ENCODE measurements around the gene SPSB1.

Gene SPSB1

DNA sequence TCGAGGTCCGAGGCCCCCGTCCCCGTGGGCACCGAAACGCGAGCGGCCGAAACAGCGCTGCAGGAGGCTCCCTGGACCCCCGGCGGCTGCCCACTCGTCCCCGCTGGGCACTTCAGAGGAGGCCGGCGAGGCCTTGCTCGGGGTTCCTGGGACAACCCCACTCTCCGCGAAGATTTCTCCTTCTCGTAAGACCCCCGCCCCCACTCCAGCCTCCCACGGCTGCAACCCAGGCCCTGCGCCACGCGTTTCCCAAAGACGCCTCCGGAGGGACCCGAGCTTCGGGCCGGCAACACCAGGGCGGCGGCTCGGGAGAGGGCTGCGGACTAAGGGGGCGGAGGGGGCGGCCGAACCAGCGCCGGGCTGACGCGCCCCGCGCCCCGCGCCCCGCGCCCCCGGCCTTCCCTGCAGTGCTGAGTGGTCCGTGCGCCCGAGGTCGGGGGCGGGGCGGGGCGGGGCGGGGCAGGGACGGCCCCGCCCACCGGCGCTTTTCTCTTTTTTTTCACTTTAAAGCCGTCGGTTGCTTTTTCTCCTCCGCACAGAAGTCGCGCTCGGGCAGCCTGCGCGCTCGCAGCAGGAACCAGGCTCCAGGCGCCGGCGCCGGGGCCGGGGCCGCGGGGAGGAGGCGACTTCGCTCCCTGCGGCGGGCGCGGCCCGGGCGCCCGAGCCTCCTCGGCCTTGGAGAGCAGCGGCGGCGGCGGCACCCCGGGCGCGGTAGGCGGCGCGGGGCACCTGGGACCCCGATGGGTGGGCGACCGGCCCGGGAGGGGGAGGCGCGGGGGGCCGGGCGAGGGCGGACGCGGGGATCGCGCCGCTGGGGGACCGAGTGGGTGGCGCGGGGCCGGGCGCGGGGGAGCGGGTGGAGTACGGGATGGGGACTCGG lies at the start of gene SPSB1:
TSS of gene SPSB1 (plus strand) at position 534 of the 880 bp plus-strand sequence. CDS start 62,998 bp downstream, outside the sequence.
- H3K4me1 Mint-ChIP-seq = no peaks in the 10 kb centered on the region
- peaks cover 4% of the 10 kb centered on the region for H3K9me3 Mint-ChIP-seq
- H3K27ac Mint-ChIP-seq = no peak within 1 kb of the TSS
- ATAC-seq = peak; percentile 77
- H3K4me3 Mint-ChIP-seq = peak within 1 kb of the TSS; percentile 57
- no peaks in the 10 kb centered on the region for H3K36me3 Mint-ChIP-seq
- no peaks in the 10 kb centered on the region for H3K27me3 Mint-ChIP-seq

DNA sequence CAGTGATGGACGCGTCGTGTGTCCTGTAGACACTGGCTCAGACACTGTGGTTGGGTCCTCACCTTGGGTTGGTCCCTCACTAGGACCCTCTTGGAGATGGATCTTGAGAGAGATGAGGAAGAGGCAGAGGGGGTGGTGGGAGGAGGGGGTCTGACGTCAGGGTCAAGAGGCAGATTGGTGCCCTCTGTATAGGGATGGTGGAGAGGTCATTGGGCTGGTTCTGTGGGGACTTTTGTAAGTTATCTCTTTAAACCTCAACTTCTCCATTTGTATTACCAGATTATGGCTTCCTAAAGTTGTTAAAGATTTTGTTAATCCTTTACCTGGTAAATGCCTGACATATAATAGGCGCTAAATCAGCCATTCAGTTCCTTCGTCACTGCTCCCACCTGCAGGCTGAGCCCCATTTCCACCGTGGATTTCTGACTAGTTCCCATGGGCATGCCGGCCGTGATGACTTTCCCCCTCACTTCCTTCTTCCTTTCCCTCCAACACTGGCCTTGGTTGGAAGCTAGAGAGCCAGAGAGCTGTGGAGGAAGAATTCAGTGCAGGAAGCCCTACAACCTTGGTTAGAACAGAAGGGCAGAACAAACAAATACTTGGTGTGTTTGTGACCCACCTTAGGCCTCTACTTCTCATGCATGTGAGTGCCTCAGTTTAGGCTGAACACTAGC lies 49.5 kb upstream of the SPSB1 start:
- Mint-ChIP-seq H3K9me3 (no peaks in the 10 kb centered on the region), H3K4me1 (peaks cover 49% of the 10 kb centered on the region), H3K4me3 (no peak overlapping the region), H3K36me3 (peaks cover 14% of the 10 kb centered on the region), H3K27me3 (no peaks in the 10 kb centered on the region), H3K27ac (peak overlapping the region; percentile 53)
- no peak for ATAC-seq

DNA sequence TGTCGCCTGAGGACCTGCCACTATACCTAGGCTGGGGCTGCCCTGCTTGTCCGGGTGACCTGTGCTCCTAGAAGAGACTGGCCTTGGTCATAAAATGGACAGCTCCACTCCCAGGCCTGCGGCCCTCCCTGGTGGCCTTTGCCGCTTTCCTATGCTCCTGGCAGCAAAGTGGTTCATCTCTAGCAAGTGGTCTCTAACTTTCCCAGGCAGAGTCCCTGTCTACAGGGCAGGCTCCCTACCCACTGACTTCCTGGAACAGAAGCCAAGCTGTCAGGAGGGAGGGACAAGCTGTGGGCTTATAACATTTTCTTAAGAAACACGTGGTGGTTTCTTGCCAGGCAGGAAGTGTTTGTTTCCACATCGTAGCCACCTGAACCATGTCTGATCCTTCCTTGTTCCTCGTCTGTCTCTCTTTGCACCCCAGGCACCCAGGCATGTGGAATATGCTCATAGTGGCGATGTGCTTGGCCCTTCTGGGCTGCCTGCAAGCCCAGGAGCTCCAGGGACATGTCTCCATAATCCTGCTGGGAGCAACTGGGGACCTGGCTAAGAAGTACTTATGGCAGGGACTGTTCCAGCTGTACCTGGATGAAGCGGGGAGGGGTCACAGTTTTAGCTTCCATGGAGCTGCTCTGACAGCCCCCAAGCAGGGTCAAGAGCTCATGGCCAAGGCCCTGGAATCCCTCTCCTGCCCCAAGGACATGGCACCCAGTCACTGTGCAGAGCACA lies 48.0 kb upstream of the SPSB1 start:
- Mint-ChIP-seq H3K36me3 (peaks cover 19% of the 10 kb centered on the region), H3K27me3 (no peaks in the 10 kb centered on the region), H3K4me3 (no peak overlapping the region), H3K9me3 (no peaks in the 10 kb centered on the region), H3K4me1 (peaks cover 34% of the 10 kb centered on the region), H3K27ac (peak overlapping the region; percentile 67)
- no peak for ATAC-seq

DNA sequence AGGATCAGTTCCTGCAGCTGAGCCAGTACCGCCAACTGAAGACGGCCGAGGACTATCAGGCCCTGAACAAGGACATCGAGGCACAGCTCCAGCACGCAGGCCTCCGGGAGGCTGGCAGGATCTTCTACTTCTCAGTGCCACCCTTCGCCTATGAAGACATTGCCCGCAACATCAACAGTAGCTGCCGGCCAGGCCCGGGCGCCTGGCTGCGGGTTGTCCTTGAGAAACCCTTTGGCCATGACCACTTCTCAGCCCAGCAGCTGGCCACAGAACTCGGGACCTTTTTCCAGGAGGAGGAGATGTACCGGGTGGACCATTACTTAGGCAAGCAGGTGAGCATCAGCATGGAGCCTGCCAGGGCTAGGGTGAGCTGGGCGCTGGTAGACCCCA lies 47.5 kb upstream of the SPSB1 start:
- Mint-ChIP-seq H3K36me3 (peaks cover 19% of the 10 kb centered on the region), H3K27ac (peak overlapping the region; percentile 67), H3K9me3 (no peaks in the 10 kb centered on the region), H3K4me3 (no peak overlapping the region), H3K27me3 (no peaks in the 10 kb centered on the region), H3K4me1 (peaks cover 29% of the 10 kb centered on the region)
- no peak for ATAC-seq

DNA sequence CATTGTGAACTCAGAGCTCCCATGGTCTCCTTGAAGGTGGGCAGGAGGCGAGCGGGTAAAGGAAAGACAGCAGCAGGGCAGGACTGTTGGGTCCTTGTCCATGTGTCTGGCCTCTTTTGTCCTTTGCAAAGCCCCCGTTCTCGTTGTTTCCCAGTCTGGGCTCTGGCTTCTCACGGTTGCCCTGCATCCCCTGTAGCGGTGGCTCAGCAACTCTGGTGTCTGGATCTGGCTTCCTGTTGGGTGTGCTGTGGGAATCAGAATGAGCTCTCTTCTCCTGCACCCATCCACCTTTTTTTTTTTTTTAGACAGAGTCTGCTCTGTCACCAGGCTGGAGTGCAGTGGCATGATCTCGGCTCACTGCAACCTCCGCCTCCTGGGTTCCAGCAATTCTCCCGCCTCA lies 47.0 kb upstream of the SPSB1 start:
- no peak for ATAC-seq
- H3K36me3 Mint-ChIP-seq = peaks cover 19% of the 10 kb centered on the region
- H3K27ac Mint-ChIP-seq = no peak overlapping the region
- H3K4me1 Mint-ChIP-seq = peaks cover 24% of the 10 kb centered on the region
- H3K4me3 Mint-ChIP-seq = no peak overlapping the region
- H3K27me3 Mint-ChIP-seq = no peaks in the 10 kb centered on the region
- no peaks in the 10 kb centered on the region for H3K9me3 Mint-ChIP-seq

DNA sequence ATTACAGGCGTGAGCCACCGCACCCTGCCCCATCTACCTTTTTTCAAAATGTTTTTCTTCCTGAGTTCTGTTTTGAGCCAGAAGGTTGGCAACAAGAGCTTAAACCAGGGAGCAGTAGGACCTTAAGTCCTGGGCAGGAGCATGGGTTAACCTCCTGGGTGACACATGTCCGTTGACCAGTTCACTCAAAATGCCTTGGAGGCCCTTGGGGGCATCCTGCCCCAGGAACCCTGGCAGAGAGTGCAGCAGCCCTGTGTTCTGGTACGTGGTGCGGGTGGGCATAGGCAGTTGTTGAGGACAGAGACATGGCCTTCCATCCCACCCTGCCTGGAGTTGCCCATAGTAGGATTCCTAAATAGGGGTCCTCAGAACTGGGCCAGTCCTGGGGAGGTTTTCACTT lies 46.5 kb upstream of the SPSB1 start:
- Mint-ChIP-seq H3K36me3 (peaks cover 19% of the 10 kb centered on the region), H3K27me3 (no peaks in the 10 kb centered on the region), H3K9me3 (no peaks in the 10 kb centered on the region), H3K27ac (no peak overlapping the region), H3K4me3 (no peak overlapping the region), H3K4me1 (peaks cover 23% of the 10 kb centered on the region)
- no peak for ATAC-seq

DNA sequence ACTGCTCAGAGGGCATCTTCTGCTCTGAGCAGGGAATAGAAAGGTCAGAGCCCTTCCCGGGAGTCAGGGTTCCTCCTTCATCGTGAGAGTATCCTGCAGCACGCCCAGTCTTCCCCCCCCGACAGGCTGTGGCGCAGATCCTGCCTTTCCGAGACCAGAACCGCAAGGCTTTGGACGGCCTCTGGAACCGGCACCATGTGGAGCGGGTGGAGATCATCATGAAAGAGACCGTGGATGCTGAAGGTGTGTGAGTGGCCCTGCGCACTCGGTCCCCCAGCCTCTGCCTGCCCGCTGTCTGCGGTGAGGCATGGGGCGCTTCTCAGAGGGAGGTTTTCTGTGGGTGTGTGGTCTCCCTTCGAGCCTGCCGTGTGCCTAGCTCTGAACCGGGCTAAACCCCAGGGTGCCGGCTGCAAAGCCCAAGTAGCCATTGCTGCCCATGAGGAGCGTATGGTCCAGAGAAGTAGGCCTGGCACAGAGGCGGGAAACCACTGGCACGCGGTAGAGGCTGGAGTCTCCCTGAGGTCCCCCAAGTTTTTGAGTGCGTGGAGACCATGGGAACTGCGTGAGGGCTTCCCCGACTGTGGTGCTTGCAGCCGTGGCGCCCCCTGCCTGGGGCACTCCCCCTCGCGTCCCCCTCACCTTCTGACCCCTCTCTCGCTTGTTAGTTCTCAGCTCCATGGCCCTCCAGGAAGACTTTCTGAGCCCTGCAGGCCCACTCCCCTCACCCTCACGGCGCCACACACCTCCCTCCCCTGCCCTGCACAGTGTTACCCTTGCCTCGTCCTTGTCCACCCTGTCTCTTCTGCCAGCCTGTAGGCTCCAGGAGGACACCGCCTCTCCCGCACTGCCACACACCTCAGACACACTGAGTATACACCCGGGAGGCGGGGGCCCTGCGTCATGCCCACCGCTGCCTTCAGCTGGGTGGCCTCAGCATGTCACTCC lies 45.6 kb upstream of the SPSB1 start:
- Mint-ChIP-seq H3K9me3 (no peaks in the 10 kb centered on the region), H3K36me3 (peaks cover 19% of the 10 kb centered on the region), H3K27ac (peak overlapping the region; percentile 19), H3K27me3 (no peaks in the 10 kb centered on the region), H3K4me1 (peaks cover 23% of the 10 kb centered on the region), H3K4me3 (no peak overlapping the region)
- no peak for ATAC-seq

DNA sequence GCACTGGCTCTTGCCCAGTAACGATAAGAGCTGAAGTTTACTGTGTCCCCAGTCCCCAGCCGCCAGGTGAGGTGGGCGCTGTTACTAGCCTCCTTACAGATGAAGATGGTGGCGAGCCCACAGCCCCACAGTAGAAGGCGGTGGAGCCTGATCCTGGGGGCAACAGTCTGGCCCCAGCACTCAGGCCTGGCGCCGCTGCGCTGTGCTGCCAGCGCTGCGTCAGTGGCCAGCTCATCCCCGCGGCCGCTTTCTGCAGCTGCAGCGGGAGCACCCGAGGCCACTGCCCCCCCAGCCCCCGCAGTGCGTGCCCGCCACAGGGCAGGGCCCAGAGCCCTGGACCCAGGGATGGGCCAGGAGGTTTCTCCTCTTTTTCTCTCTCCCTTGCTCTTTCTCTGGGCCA lies 44.8 kb upstream of the SPSB1 start:
- no peaks in the 10 kb centered on the region for H3K9me3 Mint-ChIP-seq
- ATAC-seq = no peak
- H3K27ac Mint-ChIP-seq = no peak overlapping the region
- peaks cover 18% of the 10 kb centered on the region for H3K4me1 Mint-ChIP-seq
- no peaks in the 10 kb centered on the region for H3K27me3 Mint-ChIP-seq
- H3K4me3 Mint-ChIP-seq = no peak overlapping the region
- peaks cover 22% of the 10 kb centered on the region for H3K36me3 Mint-ChIP-seq

DNA sequence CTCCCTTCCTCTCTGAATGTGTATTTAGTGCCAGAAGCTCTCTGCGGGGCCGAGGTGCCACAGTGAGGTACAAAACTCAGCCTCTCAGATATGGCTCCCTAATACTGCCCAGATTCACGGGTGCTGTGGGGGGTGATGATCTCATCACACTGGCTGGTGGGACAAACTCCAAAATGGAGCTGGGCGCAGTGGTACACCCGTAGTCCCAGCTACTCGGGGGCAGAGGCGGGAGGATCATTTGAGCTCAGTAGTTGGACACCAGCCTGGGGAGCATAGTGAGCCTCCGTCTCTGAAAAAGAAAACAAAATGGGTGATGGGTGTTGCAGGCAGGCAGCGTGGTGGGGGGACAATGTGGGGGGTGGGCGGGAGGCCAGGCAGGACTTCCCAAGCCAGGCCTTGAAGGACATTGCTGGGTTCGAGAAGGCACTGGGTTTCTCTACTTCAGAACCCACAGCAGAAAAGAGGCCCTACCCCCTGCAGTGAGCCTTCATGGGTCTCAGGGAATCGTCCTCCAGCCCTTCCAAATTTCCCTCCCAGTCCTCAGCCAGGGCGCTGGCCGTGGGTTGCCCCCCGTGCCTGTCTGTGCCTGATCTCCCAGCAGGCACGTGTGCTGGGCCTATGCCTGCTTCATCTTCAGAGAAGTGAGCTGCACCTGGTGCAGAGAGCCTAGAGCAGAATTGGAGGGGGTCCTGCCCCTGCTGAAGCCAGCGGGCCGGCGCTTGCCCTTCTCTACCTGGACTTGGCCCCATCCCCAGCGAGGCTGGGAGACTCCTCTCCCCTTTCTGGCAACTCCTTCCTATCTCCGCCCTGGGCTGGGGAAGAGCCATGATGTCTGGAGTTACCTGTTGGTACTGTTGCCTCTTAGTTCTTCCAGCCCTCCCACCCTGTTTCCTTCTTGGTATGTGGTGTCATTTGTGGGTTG lies 44.1 kb upstream of the SPSB1 start:
- peaks cover 25% of the 10 kb centered on the region for H3K36me3 Mint-ChIP-seq
- H3K9me3 Mint-ChIP-seq = no peaks in the 10 kb centered on the region
- no peaks in the 10 kb centered on the region for H3K27me3 Mint-ChIP-seq
- H3K27ac Mint-ChIP-seq = peak overlapping the region; percentile 12
- ATAC-seq = no peak
- H3K4me1 Mint-ChIP-seq = peaks cover 11% of the 10 kb centered on the region
- no peak overlapping the region for H3K4me3 Mint-ChIP-seq

DNA sequence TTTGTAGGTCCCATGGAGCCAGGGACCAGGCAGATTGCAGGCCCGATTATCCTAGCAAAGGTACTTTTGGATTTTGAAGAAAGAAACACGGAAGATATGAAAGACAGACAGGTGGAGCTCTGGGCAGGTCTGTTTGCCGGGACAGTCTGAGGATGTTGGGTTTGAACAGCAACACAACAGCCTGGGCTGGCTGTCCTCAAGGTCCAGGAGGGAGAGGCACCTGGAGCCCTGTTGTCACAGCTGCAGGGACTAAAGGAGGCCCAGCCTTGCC lies 43.5 kb upstream of the SPSB1 start:
- H3K4me1 Mint-ChIP-seq = peaks cover 9% of the 10 kb centered on the region
- H3K27me3 Mint-ChIP-seq = no peaks in the 10 kb centered on the region
- no peak for ATAC-seq
- peaks cover 25% of the 10 kb centered on the region for H3K36me3 Mint-ChIP-seq
- no peaks in the 10 kb centered on the region for H3K9me3 Mint-ChIP-seq
- peak overlapping the region; percentile 12 for H3K27ac Mint-ChIP-seq
- H3K4me3 Mint-ChIP-seq = no peak overlapping the region

DNA sequence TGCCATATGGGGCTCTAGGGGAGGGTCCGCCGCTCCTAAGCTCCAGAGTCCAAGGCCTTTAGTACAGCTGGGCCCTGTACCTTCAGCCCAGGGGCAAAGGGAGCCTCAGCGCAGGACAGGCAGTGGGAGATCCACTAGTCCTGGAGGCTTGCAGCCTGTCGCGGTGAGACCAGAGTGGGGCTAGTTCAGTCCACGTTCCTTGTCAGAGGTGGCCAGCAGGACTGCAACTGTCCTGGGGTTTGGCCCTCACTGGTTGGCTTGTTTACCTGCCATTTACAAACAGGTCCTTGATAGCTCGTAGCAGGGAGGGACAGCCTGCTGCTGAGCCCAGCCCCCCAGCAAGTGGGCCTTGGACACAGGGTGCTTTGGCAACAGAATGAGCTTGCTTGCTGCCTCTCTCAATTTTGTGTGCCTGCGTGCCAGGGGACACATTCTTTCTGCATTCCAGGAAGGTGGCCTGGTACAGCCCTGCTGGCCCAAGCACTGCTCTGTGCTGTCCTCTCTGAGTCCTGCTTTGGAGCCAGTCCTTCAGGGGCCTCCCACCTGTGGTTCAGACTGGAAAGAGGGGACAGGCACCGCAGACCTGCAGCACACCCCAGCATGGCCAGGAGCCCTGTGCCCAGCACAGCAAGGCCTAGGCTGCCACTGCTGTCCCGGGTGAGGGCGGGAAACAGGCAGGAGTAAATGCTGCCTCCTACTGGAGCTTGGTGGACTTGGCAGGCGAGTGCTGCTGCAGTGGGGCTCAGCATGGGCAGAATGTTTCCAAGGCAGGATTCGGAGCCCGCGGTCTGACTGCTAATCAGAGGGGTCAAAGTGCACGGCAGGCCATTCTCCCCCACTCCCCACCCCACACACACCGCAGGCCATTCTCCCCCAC lies 42.9 kb upstream of the SPSB1 start:
- peak overlapping the region; percentile 12 for H3K27ac Mint-ChIP-seq
- ATAC-seq = peak; percentile 44

DNA sequence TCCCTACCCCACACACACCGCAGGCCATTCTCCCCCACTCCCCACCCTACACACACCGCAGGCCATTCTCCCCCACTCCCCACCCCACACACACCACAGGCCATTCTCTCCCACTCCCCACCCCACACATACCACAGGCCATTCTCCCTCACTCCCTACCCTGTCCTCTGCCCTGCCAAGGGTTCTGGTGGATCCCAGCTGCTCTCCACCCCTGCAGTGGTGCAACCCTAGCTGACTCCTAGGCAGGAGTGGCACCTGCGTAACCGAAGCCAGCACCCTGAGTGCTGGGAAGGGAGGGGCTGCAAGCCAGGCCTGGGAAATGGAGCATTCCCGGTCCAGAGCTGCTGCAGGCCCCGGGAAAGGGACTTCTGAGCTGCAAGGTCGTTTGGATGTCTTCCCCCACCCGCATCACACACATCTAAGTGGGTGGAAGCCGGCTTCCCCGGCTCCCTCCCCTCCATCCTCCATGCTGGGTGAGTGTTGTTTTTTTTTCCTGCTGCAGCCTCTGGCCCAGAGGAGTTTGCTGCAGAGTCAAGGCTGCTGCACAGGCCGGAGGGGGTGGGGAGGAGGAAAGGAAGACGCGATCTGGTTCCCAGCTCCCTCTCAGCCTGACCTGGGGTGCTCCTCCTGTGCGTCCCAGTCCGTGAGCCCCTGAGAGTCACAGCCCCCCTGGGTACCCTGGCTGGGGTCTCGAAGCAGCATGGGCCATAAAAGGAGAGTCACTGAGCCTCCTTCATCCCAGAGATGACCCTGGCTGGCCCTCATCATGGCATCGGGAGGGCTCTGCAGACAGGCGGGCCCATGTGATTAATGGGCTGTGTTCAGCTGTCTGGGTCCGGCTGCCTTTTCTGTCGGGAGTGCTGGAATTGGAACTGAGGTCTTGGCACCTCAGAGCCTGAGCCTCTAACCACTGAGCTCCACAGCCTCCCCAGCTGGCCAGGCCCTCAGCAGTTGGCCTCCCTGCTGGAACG lies 42.0 kb upstream of the SPSB1 start:
- ATAC-seq = no peak
- Mint-ChIP-seq H3K27ac (no peak overlapping the region), H3K4me1 (no peaks in the 10 kb centered on the region), H3K36me3 (peaks cover 26% of the 10 kb centered on the region), H3K27me3 (no peaks in the 10 kb centered on the region), H3K4me3 (no peak overlapping the region), H3K9me3 (no peaks in the 10 kb centered on the region)

More for the DNA sequence above, 42.9 kb upstream of the SPSB1 start:
- H3K9me3 Mint-ChIP-seq = no peaks in the 10 kb centered on the region
- no peaks in the 10 kb centered on the region for H3K27me3 Mint-ChIP-seq
- peaks cover 25% of the 10 kb centered on the region for H3K36me3 Mint-ChIP-seq
- no peak overlapping the region for H3K4me3 Mint-ChIP-seq
- peaks cover 3% of the 10 kb centered on the region for H3K4me1 Mint-ChIP-seq
